ENCODE data around the gene PRKCE.

Gene PRKCE

DNA sequence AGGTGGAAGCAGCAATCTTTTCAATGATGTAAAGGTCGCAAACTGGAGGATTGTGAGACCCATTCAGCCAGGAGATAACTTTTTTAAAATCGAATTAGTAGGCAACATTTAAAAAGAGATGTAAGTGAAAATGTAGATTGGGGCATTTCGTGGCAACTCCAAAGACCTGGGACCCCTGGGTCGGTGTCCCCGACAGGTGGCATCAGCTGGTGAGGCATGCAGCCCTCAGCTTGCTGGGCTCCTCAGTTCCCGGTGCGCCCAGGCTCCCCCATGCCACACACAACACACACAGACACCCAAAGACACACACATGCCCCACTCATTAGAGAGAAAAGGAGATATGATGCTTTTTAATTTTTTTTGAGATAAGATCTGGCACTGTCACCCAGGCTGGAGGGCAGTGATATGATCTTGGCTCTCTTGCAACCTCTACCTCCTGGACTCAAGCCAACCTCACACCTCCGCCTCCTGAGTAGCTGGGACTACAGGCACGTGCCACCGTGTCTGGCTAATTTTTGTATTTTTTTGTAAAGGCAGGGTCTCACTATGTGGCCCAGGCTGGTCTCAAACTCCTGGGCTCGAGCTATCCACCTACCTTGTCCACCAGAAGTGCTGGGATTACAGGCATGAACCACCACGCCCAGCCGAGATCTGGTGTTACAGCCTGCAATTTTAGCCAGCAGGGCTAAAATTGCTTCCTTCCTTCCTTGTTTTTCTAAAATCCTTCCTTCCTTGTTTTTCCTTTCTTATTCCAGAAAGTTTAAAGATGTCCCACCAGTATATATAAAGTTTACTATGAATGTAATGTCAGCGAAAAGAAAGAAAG is 523.1 kb downstream of the PRKCE start:
- no peak for DNase-seq

DNA sequence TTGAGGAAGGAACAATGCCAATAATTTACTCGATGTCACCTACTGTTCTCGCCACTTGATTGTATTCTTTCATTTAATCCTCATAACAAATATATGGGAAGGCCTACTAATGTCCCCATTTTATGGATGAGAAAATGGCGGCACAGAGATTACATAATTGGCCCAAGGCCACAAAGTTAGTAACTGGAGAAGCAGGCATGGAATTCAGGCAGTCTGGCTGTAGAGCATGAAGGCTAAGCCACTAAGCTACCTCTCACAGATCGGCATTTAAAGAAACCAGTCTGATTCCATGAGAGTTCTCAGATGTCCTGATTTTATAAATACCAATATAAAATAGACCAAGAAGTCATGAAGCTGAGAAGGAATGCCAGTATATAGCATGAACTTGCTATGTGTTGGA is 523.9 kb downstream of the PRKCE start:
- DNase-seq, result no peak

DNA sequence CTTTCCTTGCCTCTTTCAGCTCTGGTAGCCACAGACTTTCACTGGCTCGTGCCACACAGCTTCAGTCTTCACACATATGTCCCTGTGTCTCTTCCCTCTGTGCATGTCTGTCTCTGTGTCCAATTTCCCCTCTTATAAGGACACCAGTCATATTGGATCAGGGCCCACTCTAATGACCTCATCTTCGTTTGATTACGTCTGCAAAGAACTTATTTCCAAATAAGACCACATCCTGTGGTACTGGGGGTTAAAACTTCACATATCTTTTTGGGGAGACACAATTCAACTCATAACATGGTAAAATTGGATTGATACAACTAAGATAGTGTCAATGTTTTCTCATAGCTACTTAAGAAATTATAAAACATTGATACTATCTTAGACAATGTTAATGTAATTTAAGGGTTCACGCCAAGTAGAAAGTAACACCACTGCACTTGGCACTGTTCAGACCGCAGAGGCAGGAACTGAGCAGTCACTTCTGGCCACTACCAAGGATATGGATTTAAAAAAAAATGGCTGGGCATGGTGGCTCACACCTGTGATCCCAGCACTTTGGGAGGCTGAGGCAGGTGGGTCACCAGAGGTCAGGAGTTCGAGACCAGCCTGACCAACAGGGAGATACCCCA is 526.1 kb downstream of the PRKCE start:
- DNase-seq, result no peak

DNA sequence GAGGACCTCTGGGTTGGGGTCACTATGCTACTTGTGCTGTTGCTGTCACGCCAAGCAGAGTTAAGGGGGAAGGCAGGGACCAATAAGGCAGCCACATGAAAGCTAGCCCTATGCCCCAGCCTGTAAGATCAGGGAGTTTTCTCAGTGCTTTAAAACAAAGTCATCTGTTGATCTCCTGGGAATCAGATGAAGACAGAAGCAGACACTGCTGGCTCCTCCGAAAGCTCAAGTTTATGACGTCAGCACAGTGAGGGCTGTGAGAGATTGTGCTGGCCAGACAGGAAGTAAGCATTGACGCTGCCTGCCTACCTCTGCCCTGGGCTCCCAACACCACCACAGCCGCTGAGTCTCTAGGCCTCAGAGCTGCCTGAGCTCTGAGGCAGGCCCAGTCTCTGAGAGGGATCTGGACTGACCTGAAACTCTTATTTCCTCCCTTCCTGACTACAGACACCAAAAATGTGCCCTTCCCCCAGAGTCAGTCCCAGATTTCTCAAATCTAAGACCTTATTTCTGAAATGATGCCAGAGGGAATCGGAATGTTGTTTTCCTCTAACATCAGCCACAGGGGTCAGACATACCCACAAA is 527.7 kb downstream of the PRKCE start:
- no peak for DNase-seq

DNA sequence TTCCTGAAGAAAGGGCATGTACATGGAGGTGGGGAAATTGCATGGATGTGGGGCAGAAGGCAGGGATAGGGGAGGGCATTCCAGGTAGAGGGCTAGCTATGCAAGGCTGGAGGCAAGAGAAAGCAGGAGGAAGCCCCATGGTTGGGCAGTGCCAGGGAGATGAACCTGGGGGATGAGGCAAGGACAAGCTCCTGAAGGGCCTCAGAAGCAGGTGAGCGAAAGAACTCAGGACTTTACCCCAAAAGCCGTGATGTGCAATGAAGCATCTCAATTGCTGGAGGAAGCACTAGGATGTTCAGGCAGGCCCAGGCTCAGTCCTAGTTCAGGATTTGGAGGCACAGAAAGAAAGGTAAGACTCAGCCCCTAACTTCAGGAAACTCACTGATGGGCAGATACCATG is 528.7 kb downstream of the PRKCE start:
- DNase-seq, result no peak

DNA sequence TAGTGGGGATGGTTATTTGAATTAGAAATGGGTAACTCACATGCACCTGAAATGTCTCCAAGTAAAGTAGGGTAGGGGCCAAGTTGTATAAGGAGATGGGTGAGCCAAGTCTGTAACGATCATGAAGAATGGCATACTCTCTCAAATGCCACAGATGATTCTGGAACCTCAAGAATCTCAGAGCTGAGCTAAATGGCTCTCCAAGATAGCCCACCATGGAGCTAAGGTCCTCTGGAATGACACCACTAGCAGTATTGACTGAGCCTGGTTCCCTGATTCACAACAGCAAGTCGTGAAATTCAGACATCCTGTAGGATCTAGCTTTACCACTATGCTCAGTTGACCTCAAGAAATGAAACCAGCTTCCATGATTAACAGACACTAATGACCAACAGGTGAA is 529.8 kb downstream of the PRKCE start:
- DNase-seq, result no peak

DNA sequence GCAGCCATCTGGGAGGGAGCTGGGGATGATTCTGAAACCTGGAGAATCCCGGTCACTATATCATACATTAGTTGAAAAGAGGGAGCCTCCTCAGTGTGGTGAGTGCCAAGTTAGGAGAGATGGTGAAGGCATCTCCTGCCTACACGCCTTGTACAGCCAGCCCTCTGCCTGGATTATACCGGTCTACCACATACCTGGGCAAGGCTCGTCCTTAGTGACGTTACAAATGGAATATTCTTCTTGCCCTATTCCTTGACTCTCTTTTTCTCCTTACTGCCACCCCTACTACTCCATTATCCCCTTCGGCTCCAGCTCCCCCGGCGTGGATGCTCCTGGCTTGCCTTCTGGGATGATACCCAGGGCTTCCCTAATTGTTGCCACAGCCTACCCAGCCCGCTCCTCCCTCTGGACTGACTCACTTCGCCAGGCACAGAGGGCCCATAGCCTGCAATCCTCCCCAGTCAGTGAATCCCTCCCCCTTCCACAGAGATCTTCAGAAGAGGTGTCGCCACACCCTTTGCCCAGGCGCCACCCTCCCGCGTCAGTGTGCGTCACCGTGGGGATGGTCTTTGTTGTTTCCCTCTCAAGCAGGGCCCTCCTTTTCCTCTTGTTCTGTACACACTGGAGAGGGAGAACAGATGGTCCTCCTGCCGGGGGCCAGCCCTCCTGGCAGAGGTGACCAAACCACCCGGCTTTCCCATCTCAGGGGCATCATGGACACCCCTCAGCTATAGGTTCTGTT is 530.5 kb downstream of the PRKCE start:
- no peak for DNase-seq

DNA sequence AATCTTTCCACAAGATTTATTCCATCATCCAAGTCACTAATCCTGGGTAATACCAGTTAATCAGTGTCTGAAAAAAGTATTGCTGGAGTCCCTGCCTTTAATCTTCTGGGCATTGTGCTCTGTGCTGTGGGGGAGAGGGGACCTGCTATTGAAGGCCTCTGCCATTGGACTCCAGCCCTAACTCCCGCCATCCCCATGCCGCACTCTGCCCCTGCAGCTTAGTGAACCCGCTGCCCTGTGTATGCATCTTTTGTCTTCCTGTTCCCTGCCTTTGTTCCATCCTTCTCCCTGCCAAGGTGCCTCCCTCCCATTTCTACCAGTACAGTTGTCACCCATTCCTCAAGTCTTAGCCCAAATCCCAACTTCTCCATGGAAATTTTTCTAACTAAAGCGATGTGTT is 532.0 kb downstream of the PRKCE start:
- DNase-seq, result no peak

DNA sequence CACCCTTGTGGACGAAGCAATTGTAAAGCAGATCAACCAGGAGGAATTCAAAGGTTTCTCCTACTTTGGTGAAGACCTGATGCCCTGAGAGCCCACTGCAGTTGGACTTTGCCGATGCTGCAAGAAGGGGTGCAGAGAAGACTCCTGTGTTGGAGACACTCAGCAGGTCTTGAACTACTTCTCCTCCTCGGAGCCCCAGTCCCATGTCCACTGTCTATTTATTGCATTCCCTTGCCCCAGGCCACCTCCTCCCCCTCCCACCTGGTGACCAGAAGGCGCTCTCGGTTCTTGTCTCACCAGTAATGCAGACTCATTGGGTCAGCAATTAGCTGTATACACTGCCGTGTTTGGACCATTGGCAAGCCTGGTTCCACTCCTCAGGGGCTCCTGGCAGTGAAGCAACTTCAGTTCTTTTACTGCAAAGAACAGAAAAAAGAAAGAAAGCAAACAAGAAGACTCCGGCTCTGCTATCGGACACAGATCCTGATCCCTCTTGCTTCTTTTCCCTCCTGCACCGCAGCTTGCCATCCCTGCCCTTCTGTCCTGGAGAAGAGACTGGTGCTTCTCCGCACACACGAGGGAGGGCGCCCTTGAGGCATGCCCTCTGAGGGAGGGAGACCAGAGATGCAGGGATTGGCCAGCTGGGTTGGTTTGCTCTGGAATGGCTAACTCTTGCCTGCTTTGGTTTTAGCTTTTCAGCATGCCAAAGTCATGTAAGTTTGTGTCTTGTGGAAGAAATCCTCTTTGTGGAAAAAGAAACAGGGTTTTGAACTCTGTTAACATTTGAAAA is 533.5 kb downstream of the PRKCE start:
- DNase-seq, result no peak

DNA sequence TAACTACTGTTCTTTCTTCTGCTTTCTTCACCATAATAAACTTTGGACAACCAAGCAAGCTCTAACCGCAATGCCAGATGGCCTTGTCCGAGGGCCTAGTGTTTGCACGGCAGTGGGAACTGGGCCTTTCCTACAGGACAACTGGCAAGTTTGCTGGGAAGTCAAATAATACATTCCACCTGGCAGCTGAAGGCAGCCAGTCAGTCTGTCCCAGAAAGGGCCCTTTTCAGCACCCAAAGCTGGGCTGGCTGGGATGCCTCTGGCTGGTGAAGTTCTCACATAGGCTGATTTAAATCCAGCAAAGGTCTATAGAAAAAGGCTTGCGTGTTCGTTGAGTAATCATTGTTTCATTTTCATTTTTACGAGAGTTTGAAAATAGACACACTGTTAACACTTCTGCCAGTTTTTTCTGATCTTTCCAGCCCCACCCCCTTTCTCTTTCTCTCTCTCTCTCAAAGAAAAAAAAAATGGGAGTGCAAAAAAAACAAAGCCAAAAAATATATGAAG is 535.7 kb downstream of the PRKCE start:
- peak in 6 of 56 donors; percentile 7 to 25 (median 14) for DNase-seq

DNA sequence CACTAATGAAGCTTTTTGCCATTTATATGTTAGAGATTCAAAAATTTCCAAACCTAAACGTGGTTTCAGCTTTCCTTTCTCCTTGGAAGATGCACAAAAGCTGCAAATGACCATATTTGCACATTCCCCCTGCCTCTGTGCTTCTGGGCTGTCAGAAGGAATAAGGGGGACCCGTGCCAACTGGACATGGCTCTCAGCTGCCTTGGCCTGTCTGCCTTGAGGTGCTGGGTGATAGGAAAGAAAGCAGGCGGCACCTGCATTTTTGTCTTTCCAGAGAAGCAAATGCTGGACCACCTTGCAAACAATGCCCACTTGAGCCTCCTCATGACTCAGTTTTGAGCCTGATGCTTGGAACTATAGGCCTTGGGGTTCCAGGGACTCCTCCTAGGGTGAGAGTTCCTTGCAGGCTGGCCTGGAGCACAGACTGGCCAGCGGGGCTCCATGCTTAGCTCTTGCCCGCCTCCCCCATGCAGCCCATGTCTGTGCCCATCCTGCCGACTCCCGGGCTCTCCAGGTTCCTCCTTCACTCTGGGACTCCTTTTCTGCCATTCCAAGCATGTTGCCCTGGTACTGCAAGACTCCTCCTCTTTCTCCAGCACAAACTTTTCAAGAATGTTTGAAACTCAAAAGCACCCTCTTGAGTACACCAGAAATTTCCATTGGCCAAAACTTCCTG is 536.7 kb downstream of the PRKCE start:
- peak in 3 of 56 donors; percentile 10 to 33 (median 21) for DNase-seq

DNA sequence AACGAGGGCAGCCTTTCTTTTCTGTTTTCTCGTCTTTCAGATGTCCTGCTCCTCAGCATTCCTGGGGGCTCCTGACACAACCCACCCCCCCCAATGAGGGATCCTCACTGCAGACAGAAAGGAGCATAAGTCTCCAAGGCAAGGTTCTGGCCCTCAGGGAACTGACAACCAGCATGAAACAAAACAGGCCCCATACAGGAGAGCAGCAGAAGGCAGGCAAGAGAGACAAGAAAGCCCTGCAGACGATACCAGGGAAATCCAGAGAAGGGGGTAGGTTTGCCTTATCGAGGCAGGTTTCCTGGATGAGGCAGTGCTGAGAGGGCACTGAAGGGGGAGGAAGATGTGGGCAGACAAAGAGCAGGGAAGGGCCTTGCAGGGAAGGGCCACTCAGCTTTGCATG is 541.9 kb downstream of the PRKCE start:
- DNase-seq, result no peak

DNA sequence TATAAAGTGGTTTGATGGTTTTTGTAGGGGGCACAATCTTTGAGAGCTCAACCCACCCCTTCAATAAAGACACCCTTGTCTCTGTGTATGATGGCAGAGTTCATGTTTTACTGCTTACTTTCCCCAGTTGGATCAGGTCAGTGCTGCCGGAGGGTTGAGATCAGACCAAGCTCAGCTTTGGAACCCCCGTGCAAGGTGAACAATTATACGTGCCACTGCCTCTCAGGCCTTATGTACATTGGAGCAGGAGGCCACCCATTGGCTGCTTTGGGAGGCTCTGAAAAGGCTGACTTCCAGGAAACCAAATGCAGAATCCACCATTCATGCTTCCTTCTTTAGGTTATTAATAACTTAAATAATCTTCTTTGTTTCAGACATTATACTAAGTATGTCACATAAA is 542.4 kb downstream of the PRKCE start:
- DNase-seq, result no peak

DNA sequence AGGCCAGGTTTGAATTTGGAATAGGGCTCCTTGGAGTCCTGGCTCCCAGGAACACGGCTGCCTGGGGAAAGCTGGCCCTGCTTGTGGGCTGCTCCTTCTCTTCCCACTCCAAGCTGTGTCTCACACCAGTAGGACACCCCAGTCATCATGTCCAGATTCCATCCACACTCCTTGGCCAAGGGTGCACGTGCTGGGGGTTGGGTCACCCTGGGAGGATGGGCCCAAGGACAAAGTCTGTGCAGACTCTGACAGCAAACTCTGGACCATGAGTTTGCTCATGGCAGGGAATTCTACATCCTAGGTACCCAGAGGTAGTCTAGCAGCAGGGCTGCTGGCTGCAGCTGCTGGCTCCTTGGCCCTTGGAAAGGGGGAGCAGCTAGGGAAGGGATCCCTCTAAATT is 543.4 kb downstream of the PRKCE start:
- DNase-seq, result no peak

DNA sequence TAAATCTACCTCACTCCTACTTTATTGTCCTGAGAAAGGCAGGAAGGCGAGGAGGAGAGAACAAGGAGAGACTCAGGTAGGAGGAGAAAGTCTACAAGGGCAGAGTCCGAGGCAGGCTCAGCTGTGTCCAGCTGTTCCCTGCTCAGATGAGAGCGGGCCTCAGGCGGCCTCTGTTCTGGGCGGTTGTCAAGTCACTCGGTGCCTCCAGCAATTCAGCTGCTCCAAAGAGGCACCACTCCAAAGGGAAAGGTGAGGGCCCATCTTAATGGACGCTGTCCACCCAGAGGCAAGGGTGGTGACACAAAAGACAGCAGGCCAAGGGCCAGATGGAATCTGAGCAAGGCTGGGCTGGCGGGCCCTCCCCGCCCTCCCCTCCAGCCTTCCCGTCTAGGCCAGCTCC is 544.3 kb downstream of the PRKCE start:
- no peak for DNase-seq

DNA sequence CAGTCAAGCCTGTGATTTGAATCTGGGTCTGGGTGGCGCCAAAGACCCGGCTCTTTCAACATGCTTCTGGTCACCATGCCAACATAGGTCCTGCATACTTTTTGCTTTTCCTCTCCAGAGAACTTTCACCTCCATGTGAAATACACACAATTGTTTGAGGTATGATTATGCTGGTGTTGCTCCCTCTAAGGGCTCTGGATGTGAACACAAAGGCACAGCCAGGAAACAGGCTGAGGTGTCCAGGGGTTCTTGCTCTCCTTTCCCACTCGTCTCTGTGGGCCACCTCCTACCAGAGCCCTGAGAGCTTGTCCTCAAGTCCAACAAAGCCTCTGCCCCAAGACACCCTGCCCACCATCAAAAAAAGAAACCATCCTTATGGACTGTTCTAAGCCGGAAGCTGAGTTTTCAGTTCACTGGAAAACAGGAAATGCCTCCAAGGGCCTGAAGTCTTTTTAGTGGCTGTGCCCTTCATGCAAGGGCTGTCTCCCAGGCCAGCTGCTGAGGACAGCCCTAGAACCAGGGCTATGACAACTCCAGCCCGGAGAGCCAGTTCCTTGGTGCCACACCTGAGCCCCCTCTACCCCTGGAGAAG is 545.5 kb downstream of the PRKCE start:
- DNase-seq, result no peak

DNA sequence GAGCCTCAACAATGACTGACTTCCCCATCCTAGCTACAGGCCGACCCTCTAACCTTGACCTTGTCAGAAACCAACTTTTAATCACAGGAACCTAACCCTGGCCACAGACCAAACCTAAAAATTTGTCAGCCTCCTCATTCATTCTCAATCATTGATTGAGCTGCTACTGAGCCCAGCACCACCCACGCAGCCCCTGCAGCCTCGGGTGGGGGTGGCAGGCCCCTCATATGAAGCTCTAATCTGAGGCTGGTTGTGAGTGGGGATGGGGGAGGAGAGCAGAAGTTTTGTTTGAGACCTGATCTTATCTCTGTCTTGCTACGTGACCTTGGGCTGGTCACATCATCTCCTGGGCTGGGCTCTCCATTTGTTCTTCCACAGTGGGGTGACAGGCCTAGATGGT is 546.2 kb downstream of the PRKCE start:
- DNase-seq, result no peak

DNA sequence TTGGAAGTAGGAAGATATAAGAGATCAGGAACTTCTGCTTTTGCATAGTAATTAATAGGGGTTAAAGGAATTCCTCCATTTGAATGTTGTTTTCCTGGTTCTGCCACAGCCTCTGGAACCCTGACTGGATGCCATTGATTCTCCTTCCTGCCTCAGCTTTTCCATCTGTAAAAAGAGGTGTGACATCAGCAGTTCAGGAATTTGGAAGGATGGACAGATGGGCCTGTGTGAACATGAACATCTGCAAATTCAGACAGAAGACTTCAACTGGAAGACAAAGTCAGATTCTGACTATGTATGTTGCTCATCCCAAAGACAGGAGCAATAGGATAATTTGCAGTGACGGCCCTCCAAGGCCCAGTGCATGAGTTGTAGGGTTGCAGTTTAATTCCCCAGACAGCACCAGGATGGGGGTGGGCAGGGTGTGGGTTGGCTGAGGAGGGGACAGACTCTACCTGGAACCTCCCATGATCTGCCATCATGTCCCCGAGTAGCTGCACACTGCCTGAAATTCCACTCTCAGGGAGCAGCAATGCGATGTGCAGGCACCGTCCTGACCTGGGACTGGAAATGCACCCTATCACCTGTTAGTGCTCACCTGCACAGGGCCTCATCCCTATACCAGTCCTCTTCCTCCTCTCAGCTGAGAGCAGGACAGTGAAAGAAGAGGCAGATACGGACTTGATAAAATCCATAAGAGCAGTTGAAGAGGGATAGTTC is 546.8 kb downstream of the PRKCE start:
- DNase-seq, result no peak

DNA sequence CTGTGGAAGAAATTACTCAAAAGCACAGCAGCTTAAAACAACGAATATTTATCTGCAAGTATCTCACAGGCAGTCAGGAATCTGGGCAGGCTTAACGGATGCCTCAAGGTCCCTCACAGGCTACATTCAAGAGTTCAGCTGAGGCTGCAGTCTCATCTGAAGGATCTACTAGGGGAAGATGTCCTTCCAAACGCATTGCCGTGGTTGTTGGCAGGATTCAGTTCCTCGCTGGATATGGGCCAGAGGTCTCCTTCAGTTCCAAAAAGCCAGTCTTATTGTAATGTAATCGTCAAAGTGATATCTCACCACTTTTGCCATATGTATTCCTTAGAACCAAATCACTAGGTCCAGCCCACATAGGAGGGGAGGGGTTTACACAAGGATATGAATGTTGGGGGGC is 547.5 kb downstream of the PRKCE start:
- DNase-seq, result no peak
